ENCODE results near the gene ATXN8OS.

GRCh38 chr13:70117338-70117905 is 9.8 kb downstream of the ATXN8OS start:
- TF ChIP-seq EZH2 (IDR thresholded peaks at IDR 0.05) (no peak), POLR2AphosphoS5 (IDR thresholded peaks at IDR 0.05; ENCODE audit: borderline replicate concordance, low read depth, low read length) (no peak)
